HG03565 (cell line): ENCODE data around the gene LYRM4.
A peak's percentile ranks its signal among the peaks of the same experiment; 100 is the strongest.

Experiments
- ATAC-seq: cut with Tn5 transposase; IDR thresholded peaks from one replicate; pipeline ENCODE4 v1.9.1; 2021; ENCODE audit warnings: mild to moderate bottlenecking, moderate library complexity; ENCODE audit not compliant: unreplicated experiment

The LYRM4 gene

GRCh38 chr6:5149891-5150290 lies 110.9 kb downstream of the LYRM4 start:
- ATAC-seq: no peak

DNA sequence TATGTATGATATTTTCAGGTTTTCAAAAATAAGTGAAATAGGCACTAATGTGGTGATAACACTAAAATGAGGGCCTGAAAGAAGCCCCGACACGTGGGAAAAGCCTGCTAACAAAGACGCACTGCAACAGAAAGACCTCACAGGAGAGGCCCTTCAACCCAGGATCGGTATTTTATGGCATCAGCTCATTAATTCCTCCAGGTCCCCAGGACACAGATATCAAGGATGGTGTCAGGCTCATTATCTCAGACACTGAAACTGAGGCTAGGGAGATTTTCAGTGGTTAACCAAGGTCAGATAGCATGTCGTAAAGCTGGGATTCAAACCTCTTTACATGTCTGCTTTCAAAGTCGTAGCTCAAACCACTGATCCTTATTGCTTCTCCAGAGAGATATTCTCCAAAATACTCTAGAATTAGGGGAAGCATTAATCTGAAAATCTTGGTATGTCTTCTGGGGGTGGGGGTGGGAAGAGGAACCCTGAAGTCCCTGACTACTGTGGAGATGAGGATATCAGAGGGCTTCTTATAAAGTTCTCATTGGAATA lies 111.5 kb downstream of the LYRM4 start:
- ATAC-seq: no peak

- no peak for ATAC-seq
These were observed 114.4 kb downstream of the LYRM4 start for GRCh38 chr6:5146398-5146797.

GRCh38 chr6:5143634-5144311 lies 117.0 kb downstream of the LYRM4 start:
- no peak for ATAC-seq

DNA sequence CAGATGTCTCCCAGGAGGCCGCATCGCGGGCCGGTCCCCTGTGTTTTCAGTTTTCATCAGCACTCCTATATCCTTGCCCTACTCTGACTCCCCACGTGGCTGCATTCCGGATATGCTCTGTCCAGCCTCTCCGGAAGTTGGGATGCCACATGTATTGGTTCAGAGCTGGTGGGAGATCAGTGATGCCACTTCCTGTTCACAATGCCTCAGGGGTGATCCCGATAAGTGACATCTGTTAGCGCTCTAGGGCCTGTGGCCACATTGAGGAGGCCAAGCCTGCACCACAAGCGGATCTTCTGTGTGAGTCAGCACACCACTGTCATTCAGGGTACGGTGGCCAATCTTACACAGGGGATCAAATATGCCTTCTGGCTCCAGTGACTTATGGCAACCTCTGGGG lies 117.8 kb downstream of the LYRM4 start:
- no peak for ATAC-seq

DNA sequence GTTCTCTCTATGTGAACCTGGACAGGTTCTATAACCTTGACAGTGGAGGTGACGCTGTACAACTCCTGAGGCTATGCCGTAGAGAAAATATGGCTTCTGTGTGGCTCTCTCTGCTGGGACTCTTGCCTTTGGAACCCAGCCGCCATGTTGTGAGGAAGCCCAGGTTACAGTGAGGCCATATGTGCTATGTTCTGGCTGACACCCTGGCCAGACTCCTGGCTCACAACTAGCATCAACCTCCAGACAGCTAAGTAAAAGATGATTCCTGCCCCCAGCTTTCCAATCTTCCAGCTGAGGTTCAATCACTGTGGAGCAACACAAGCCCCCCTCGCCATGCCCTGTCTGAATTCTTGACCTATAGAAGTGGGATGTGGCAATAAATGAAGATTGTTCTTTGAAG lies 118.6 kb downstream of the LYRM4 start:
- ATAC-seq: no peak

DNA sequence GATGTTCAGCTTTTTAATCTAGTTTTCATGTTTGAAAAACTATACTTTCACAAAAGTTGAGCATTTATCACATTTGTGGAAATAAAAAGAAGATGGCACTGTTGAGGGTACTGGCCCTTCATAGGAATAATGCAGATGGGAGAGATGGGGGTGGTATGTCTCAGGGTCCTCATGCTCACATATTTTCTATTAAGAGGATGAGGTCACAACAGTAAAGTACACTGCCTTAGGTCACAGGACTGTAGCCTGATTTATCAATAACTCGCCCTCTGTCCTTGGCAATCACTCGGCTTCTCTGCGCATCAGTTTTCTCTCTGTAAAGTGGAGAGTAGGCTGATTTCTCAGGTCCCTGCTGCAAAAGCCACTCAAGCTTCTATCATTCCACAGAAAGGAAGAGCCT lies 119.7 kb downstream of the LYRM4 start:
- no peak for ATAC-seq

- ATAC-seq: no peak
These were observed 120.7 kb downstream of the LYRM4 start for GRCh38 chr6:5139828-5140771.

- no peak for ATAC-seq
These were observed 121.5 kb downstream of the LYRM4 start for GRCh38 chr6:5138995-5139827.

DNA sequence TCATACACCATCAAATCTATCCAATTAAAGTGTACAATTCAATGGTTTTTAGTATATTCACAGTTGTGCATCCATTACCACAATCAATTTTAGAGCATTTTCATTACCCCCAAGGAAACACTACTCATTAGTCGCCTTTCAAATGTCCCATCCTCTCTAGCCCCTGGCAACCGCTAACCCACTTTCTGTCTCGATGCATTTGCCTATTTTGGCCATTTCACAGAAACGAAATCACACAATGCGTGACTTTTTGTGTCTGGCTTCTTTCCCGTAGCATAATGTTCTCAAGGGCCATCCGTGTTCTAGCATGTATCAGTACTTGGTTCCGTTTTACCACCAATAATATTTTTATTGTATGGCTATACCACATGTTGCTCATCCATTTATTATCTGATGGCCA lies 123.9 kb downstream of the LYRM4 start:
- ATAC-seq: no peak

- ATAC-seq: no peak
These were observed 124.9 kb downstream of the LYRM4 start for GRCh38 chr6:5135788-5136376.

DNA sequence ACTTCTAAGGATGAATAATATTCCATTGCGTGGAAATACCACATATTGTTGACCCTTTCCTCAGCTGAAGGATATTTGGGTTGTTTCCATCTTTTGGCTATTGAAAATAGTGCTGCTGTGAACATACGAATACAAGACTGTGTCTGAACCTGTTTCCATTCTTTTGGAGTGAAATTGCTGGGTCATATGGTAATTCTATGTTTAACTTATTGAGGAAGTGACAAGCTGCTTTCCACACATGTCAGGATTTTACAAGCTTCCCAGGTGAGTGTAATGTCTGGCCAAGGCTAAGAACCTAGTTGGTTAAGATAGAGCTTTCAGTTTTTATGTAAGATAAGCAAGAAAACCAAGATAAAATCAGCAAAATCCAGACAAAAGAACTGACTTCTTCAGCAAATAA lies 126.8 kb downstream of the LYRM4 start:
- ATAC-seq: no peak

DNA sequence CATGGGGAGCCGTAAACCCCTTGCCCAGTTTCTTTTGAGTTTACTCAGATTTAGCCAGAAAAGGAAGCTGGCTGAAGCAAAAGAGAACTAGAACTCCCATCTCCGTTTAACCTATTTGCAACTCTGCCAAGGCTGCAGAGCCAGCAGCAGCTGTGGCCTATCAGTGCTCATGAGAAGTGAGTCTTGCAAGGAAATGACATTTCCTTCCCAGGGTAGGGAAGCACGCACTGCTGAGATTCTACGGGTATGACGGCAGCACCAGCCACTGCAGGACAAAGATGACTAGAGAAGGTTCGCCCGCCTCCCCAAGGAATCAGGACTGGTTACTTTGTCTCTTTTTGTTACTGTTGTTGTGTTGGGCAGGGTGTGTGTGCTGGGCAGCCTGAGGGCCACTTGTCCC lies 128.0 kb downstream of the LYRM4 start:
- peak; percentile 89 for ATAC-seq

DNA sequence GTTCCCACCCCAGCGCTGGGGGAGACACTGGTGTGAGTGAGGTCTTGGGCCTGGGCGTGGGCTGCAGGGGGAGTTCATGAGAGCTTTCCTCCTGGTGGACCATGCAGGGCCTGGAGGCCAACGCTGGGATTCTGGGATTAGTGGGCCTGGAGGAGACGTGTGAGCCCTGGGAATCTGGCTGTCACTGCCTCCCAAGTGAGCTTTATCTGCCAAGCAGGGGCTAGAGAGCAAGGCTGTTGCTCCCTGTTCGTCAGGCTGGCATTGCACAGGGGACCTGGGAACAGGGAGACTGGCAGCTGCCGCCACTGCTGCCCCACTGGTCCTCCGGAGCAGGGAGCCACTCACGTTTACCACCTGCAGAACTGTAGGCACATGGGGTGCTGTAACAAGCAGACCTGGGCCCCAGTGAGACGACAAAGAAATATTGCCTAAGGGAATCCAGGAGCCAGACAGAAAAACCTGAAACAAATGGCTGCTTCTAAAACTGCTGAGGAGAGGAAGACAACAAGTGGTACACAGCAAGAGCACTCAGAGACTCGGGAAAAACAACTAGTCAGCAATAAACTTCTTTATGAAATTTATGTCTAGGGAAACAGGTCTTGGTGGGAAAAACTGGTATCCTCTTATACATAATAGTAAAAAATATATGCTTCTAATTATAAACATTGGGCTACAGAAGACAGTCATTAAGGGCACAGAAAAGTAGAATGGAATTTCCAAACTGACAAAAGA lies 130.4 kb downstream of the LYRM4 start:
- ATAC-seq: no peak

DNA sequence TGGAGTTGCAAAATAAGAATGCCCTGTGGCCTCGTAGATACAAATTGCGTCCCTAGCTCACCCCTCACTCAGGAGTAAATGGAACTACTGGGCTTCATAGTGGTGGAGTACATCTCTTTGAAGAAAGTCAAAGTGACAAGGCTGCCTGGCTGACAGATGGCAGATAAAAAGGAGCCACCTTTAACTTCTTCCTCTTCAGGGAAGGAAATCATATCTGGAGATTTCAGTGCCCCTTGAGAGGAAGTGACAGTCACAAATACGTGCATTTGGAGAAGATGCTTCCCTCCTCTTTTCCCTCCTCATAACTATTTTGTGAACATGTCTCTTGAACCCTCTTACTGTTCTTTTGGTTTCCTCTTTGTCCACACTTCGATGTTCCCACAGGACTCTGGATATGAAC lies 132.4 kb downstream of the LYRM4 start:
- no peak for ATAC-seq

DNA sequence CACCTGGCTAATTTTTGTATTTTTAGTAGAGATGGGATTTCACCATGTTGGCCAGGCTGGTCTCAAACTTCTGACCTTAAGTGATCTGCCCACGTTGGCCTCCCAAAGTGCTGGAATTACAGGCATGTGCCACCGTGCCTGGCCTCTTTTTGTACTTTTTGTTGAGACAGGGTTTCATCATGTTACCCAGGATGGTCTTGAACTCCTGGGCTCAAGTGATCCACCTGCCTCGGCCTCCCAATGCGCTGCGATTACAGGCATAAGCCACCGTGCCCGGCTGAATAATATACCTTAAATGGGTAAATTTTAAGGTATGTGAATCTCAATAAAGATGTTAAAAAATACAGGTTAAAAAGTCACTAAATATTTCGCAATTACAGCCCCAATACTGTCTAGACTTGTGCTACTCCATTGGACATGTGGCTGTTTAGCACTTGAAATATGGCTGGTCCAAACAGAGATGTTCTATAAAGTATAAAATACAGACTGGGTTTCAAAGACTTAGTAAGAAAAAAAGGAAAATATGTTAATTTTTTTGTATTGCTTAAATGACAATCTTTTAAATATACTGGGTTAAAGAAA lies 133.6 kb downstream of the LYRM4 start:
- no peak for ATAC-seq

DNA sequence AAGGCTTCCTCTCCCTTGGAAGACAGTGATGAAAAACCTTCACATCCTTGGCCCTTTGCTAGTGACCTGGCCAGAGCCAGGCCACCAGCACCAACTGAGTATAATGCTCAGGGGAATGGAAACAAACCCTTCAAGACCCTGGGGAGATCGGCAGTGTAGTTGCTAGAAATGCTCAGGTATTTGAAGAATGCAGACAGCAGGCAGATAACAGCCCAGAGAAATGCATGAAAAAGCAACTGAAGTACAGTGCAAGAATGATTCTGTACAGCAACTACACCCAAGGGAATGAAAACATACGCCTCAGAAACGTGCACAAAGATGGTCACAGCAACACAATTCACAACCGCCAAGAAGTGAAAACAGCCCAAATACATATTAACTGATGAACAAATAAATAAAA lies 134.5 kb downstream of the LYRM4 start:
- no peak for ATAC-seq

DNA sequence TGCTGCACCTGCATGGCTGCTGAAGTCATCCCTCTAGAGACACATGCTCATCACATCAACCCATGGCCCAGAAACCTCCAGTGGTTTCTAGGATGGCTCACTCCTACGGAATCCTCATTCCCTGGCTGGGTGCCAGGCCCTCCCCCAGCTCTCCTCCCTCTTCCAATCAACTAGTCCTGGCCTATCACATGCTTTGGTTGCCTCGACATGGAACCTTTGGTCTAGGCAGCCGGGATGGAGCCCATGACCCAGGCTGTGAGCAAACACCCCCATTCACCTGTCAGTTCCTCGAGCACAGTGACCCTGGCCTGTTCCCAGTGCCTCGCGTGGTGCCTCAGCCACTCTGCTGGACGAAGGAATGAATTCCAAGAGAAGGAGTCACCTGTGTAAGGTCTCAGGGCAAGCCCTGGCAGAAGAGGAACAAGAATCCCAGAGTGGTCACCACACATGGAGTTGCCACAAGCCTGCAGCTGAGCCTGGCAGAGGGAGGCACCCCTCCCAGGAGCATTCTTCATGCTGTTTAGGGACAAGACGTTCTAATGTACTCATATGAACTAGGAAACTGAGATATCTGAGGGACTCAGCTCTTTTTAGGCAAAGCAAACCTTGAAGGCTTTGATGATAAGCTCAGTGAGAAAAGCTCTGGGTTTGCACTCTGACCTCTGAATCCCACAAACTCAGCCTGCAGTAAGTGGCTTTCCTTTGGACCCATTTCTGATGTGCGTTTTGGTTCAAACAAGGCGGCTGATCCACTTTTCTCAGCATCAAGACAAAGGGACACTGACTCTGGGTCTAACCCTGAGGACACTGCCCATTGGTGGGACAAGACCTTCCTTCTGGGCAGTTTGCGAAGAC lies 135.4 kb downstream of the LYRM4 start:
- no peak for ATAC-seq

GRCh38 chr6:5124526-5124925 lies 136.2 kb downstream of the LYRM4 start:
- no peak for ATAC-seq
